HG03159 (cell line): ENCODE results near the gene COL27A1.
"Not testable (repeated sequence)": the region's sequence is repeated elsewhere in the genome, so short reads cannot be mapped to it uniquely, and the experiment has no call there.

Experiments used
- ATAC-seq: cut with Tn5 transposase; IDR thresholded peaks from one replicate; pipeline ENCODE4 v1.9.1; 2021; ENCODE audit warnings: mild to moderate bottlenecking, moderate library complexity; ENCODE audit not compliant: unreplicated experiment

COL27A1 gene

DNA sequence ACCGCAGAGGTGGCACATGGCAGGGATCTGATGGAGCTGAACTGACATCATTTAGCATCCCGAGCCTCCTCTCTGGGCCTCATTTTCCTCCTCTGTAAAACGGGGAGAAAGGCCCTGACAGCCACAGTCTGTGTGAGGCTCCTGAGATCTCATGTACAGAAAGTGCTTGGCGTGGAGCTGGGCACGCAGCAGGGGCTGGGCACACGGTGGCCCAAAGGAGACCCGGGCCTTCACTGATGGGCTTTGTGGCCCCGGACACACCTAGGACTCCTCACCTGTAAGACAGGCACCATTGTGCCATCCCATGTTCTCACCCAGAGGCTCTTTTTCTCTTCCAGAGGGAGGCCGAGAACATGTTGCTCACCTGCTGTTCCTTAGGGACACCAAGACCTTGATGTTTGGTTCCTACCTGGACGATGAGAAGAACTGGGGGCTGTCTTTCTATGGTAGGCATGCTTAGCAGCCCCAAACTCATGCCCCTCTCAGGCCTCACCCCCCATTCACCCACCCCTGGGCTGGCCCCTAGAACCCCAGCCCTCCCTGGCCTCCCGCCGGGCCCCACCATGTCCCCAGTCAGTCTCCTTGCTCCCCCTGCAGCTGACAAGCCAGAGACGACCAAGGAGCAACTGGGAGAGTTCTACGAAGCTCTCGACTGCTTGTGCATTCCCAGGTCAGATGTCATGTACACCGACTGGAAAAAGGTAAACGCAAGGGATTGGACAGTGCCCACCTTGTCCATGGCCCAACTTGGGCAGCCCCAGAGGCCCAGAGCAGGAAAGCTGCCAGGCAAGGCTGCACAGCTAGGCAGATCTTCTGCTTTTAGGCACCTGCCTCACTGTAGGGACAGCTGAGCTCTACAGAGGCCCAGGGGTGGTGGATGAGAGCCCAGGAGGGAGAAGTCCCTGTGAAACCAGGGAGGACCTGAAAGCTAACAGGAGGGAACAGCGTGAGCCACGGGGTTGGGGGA, 176.2 kb downstream of the COL27A1 start:
- ATAC-seq: not testable (repeated sequence)

DNA sequence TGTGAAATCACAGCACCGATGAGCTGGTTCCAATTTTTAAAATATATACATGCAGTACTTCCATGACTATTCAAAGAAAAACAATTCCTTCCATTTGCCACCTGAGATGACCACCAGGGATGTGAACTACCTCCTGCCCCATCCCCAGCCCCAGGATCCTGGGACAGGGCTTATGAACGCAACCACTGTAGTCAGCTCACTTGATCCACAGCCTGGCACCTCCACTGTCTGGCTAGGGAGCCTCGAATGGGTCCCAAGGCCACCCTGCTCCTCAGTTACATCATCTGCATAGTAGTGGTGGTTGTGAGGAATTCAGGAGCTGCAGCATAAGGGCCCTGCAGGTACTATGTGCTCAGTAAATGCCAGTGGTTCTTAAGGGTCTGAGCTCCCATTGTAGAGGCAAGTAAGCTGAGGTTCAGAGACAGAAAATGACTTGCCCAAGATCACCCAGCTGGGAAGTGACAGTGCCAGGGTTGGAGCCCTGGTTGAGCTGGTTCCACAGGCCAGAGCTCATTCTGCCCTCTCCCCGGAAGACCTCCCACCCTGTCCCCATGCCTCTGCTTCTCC, 177.2 kb downstream of the COL27A1 start:
- not testable (repeated sequence) for ATAC-seq

DNA sequence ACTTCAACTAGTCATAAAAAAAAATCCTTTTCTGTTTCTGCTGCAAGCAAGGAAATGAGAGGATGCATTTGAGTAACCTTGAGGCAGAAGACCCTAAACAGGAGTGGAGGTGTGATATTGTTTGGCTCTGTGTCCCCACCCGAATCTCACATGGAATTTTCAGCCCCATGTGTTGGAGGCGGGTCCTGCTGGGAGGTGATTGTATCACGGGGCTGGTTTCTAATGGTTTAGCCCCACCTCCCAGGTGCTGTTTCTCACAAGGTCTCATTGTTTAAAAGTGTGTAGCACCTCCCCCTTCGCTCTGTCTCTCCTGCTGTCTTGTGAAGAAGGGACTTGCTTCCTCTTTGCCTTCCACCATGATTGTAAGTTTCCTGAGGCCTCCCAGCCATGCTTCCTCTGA, 178.4 kb downstream of the COL27A1 start:
- not testable (repeated sequence) for ATAC-seq

DNA sequence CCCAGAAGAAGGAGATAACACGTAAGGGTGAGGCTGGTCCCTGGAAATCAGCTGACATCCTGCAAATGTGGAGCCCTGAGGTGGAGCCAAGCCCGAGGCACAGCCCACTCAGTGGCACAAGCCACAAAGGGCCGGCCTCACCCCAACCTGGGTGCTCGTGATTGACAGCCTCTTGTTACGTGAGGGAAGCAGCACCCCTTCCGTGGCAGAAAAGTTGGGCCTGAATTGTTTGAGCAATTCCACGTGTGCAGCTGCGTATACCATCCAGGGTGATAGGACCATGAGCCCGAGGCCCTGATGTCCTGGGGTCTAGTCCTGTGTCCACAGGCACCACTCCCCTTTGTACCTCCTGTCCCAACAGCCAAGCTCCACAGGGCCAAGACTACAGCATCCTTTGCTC, 179.2 kb downstream of the COL27A1 start:
- ATAC-seq: no peak

DNA sequence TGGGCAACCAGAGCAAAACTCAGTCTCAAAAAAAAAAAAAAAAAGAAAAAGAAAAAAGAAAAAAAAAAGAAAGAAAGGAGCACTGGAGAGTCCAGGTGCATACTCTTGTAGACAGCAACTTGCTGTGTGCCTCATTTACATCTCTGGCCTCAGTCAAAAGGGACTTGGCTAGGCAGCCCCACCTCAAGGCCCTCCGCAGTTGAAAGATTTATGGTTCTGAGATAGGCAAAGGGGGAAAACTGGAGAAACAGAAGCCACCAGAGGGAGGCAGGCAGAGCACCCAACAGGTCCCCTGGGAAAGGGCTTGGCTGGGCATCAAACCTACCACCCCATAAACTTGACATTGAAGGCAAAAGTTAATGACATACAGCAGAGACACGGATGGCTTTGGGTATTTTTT, 180.4 kb downstream of the COL27A1 start:
- ATAC-seq: no peak

DNA sequence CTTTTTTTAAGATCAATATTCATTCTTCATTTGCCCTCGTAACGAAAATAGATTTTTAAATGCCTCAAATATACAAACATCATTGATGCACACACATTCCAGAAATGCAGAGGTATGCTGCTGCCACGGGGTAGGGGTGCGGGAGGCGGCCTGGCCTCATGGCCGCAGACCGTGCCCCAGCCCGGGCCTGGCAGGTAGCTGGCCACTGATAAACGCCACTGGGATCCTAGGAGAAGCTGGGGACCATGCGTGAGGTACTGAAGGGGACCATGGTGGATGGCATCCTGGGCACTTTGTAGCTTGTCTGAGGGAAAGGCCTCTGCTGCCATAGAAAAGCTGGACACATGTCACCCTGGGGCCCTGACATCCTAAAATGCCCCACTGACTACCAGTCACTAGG, 180.8 kb downstream of the COL27A1 start:
- ATAC-seq: no peak

DNA sequence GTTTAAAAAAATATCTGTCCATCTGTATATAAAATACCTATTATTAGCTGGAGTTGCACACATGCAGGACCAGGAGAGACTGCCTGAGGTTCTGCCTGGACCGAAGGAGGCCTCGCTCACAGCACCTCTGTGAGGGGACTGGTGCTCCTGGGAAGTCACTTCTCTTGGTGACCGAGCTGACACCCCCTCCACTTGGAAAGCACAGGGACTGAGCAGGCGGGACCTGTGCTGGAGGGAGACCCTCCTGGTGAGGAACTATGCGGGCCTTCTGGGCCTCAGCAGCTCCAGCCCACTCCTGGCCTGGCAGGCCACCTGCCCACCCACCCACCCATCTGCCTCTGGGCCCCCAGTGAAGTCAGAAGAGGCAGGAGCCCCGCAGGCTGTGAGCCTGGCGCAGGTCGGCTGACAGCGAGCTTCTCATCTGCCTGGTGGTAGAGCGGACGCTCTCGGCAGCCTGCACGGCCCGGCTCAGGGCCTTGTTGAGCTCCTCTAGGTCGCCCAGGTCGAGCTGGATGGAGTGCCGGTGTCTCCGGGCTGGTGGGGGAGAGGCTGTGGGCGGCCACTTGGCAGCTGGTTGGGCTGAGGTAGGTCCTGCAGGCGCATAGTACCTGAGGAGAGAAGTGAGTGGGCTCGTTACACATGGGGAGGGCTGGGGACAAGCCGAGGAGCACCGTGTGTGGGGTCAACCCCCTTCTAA, 181.5 kb downstream of the COL27A1 start:
- ATAC-seq: no peak

DNA sequence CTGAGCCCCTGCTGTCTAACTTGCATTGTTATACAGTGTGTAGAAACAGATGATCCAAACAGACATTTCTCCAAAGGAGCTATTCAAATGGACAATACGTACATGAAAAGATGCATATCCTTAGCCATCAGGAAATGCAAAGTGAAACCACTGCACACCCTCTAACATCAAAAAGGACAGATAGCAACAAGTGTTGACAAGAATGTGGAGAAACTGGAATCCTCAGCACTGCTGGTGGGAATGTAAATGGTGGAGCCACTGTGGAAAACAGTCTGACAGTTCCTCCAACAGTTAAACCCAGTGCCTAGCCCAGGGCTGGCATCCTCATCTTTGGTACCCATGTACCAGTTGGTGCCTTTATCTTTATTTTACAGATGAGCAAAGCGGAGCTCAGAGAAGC, 182.8 kb downstream of the COL27A1 start:
- no peak for ATAC-seq

DNA sequence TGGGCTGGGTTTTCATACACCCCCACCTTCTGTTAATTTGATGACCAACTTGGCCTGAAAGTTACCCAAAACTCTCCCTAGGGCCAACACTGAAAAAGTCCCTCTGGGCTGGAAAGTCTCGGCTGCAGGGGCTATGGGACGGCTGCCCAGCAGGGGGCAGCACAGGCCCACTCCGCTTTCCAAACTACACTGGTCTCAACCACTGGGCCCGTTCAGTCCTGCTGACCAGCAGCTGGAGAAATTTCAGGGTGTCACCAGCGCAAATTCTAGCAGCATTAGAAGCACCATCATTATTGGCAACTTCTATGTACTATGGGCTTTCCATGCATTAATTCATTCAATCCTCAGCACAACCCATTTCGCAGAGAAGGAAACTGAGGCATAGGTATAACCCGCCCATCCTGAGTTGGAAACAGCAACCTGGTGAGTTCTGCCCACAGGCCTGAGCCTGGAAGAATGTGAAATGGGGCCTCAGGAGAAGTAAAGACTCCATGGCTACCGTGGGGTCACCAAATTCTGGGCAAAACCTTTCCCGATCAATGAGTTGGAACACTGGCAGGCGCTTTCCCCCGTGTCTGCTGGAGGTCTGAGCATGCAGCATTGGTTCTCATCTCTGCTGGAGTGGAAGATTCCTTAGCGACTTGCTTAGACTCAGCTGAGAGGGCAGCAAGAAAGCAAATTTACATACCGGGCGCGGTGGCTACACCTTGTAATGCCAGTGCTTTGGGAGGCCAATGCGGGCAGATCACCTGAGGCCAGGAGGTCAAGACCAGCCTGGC, 184.0 kb downstream of the COL27A1 start:
- ATAC-seq: no peak

DNA sequence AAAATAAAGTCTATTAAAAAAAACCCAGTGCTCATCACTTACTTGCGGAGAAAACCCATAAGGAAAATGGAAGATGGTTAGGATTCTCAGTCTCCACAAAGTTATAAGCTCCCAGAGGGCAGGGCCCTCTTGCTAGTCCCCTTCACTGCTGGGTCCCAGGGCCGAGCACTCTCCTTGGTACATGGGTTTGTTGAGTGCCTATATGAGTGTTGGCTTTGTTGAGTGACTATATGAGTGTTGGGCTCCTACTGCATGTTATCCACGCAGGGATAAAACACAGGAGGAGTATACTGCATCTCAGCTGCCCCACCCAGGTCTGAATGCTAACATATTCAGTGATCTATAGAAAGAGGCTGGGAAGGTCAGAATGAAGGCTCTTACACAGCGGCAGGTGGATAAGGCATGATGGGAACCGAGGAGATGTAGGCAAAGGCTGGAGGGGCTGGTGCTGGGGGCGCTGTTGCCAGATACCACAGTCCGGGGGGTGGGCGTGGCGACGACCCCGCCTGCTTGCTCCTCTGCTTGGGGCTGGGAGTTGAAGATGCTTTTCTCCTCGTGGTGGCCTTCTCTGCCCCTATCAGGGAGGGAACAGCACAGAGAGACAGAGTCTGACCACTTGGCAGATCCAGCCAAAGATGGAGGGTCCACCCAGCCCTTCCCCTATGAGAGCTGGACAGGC, 186.0 kb downstream of the COL27A1 start:
- no peak for ATAC-seq

DNA sequence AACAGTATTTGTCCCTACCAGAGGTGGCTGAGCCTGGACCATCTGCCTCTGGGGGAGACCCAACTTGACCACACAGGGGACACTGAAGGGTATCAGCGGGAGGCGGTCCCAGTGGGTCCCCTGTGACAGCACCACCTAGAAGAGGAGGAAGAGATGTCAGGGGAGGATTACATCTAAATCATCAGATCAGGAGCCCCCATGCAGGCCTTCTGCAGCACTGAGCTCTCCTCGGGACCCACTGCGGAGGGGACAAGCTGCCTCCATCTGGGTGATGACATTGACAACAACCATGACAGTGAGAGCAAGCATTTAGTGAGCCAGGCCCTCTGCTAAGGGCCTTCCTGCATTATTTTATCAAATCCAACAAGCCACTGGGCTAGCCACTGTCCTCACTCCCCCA, 186.7 kb downstream of the COL27A1 start:
- no peak for ATAC-seq

DNA sequence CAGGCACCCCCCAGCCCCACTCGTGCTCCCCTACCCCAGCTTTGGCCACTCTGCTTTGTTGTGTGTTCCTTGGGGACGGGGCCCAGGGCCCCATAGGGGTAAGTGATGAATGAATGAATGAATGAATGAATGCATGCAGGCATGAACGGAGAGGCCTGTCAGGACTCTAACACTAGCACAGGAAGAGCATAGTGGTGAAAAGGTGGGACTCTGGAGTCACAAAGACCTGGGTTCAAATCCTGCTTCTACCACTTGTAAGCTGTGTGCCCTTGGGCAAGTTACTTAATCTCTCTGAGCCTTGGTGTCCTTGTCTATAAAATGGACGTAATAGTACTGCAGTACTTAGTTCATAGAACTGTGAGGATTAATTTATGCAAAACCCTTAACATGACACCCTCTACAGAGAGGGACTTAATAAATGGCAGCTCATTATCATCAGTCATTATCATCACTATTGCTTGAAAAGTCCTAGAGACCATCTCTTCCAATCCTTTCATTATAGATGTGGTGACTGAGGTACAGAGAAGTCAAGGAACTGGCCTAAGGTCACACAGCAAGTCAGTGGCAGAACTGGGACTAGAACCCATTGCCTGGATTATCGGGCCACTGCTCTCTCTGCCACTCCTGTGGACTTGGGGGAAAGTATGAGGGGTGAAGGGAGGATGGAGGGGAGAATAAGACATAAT, 187.6 kb downstream of the COL27A1 start:
- ATAC-seq: no peak

DNA sequence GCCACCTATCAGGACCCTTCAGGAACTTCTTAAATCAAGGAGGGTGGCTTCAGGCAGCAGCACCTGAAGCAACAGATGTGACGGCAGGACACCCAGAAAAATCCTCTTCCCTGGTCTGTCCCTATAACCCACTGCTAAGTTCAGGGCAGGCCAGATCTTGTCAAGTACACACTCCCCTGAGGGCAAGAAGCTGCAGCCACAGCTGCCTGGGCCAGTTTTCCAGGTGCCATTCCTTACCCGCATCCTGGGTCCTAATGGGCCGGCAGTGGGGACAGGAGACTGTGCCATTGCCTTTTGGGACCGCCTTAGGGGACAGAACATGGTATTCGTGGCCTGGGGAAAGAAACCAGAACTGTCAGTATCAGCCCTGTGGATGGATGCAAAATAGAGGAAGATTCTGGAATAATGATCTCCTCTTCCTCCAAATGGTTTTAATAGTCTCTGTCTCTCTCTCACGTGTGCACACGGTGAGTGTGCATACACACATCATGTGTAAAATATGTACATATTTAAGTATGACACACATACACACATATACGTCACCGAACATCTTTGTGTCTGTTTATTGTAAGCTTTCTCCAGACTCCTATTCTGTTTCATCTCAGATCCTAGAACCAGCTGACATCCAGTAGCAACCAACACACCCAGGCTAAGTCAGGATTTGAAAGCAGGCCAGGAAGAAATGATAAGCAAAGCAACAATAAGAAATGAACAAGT, 188.3 kb downstream of the COL27A1 start:
- no peak for ATAC-seq

DNA sequence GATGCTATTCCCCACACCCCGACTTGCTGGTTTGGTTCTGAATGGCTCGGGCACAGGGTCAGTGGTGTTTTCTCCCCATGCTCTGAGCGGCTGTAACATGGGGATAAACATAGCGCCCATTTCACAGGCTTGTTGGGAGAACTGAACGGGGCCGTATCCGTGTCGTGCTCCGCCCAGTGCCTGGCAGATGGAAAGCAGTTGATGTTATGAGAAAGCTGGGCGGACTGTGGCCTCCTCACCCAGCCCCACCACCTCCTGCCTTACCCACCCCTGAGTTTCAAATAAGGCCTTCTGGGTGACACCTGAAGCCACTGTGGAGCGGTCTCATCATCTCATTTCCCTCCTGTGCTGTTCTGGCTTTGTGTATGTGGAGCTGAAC, 188.8 kb downstream of the COL27A1 start:
- ATAC-seq: no peak

DNA sequence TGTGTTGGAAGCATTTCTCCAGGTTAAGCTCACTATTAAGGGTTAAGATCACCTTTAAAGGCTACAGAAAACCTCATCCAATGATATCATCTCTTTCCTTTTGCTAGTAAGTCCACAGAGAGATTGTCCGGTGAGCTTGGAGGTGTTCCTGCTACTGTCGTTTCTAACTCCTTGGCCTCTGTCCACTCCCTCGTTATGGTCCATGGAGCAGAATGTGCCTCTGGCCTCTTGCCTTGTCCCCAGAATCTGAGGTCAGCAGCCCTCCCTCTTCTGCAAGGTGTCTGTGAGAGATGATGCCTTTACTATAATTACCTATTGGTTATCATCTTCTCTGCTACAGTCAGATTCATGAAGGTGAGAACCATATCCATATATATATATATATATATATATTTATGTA, 189.4 kb downstream of the COL27A1 start:
- ATAC-seq: no peak

DNA sequence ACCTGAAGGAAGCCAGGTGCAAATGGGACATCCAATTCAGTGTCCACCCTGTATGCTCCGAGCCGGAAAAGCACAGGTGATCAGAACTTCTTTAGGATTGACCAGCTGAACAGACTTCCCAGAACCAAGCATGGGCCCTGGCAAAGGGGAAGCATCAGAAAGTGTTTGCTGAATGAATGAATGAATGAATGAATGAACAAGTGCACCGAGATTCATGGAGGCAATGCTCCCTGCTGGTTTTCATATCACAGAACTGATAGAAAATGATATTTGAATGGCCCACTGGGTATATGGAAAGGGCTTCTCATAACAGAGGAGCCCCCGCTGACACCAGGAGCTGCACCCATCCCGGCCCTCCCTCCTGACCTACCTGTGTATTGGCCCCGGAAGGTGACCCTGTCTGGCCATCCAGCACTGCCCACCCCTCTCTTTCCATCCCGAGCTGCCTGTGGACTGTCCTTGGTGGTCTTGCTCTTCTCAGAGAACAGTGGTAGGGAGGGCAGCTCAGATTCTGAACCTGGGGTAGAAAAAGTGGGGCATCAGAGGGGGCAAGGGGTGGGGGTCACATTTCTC, 190.2 kb downstream of the COL27A1 start:
- ATAC-seq: no peak

DNA sequence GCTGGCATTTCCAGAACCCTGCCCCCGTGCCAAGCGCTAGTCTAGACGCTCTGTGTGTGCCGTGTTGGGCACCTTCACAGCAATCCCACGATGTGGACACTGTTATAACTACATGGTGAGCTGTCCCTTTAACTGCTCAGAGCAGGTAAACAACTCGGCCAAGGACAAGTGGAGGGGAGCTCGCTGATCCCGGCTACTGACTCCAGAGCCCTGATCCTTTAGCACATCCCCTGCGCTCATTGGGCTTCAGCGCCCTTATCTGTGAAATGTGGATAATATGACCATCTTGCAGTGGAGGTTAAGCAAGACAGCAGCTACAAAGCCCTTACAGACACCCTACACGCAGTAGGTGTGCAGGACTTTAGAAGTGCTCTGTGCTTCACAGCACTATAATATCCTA, 190.8 kb downstream of the COL27A1 start:
- ATAC-seq: no peak

DNA sequence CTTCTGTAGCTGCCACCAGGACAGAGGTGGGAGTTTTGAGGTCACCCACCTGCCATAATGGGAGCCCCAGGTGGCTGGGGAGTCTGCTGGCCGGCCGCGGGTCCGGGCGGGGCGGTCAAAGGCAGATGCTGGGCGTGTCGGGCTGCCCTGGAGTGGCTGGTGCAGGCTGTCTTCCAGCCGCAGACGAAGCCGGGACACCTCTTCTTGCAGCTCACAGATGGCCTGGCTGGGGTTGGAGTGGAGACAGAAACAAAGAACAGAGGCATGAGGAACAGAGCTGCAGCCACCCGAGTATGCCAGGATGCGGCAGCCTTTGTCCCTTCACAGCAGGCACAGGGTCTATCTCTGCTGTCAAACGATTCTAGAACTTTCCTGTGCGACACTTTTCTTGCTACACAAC, 192.3 kb downstream of the COL27A1 start:
- no peak for ATAC-seq
